ENCODE measurements around the gene NPTX1.

NPTX1 gene

DNA sequence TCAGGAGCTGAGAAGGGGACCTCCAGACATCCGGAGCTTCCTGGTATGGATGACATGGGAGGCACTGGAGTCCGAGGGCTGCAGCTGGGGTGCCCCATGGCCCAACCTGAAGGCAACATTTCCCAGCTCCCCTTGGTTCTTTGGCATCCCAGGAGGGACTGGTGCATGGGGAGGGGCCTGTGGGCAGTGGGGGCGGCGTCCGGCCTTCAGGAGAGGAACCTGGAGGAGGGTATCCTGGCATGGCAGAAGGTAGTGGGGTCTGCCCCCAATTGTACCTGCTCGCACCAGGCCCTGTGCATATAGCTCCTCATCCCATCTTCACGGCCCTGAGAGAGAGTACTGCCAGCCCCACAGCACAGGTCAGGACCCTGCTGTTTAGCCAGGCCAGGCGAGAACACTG lies 11.9 kb downstream of the NPTX1 start:
- H3K36me3 ChIP-seq (ENCODE audit: insufficient read depth, low read length), result no peaks in the 10 kb centered on the region
- no peak overlapping the region for H3K4me2 ChIP-seq (ENCODE audit: low read length)
- H3K4me3 ChIP-seq (ENCODE audit: low read length), result no peak overlapping the region
- no peaks in the 10 kb centered on the region for H3K4me1 ChIP-seq (ENCODE audit: control insufficient read depth, insufficient read depth, low read length)
- H3K27me3 ChIP-seq (ENCODE audit: control insufficient read depth, insufficient read depth, low read length), result peaks cover 66% of the 10 kb centered on the region
- H3K9me3 ChIP-seq (replicated peaks; ENCODE audit: low read length), result no peaks in the 10 kb centered on the region
- H3K9ac ChIP-seq (ENCODE audit: low read depth, low read length), result no peak overlapping the region

DNA sequence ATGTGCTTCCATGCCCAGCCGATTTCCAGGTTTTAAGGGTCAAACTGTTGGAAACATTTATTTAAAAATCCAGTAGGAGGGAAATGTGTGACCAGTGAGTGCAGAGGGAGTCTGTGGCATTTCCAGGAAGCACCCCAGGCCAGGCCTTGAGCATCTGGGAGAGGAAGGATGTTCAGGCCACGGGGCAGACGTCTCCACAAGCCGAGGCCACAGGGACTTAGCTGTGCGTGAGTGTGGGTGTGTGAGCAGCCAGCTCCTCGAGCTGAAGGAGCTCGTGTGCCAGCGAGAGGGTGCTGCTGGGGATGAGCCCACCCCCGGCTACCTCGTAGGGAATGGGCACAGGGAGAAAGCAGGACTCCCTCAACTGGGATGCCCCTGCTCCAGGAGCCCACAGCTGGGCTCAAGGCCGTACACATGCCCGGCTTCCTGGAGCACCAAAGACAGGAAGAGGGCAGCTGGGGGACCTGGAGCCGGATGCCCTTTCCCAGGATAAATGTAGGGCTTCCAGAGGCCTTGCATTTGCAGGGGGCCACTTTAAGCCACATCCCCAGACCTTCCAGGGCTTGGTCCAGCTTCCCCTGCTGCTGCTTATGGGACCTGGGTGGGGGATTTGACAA lies 12.5 kb downstream of the NPTX1 start:
- H3K4me1 ChIP-seq (ENCODE audit: control insufficient read depth, insufficient read depth, low read length), result no peaks in the 10 kb centered on the region
- no peaks in the 10 kb centered on the region for H3K36me3 ChIP-seq (ENCODE audit: insufficient read depth, low read length)

DNA sequence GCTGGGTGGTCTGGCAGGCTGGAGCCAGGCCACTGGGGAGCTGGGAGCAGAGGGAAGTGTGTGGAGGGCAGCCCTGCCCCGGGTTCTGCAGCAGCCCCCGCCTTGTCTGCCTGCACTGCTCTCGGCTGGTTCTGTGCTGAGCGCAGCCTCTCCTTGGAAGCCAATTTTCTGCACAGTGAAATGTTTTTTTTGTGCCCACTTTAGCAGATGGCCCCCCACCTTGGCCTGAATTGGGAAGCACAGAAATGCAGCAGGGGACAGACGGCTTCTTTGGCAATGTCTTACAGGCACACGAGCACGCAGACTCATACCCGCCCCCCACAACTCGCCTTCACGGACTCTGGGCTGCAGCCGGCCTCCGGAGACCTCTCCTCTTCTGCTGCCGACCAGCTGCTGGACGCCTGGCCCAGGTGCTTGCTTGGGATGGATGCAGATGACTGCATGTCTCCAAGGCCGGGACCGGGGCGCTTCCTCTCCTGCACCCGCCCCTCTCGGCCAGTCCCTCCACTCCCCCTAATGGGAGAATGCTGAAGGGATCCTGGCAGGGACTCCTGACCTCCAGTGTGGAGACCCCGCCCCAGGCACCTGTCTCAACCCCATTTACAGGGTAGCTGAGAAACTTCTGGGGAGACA lies 14.8 kb downstream of the NPTX1 start:
- Histone ChIP-seq H3K9me3 (replicated peaks; ENCODE audit: low read length) (no peaks in the 10 kb centered on the region), H3K4me2 (ENCODE audit: low read length) (no peak overlapping the region), H3K9ac (ENCODE audit: low read depth, low read length) (no peak overlapping the region), H3K4me1 (ENCODE audit: control insufficient read depth, insufficient read depth, low read length) (peaks cover 11% of the 10 kb centered on the region), H3K27me3 (ENCODE audit: control insufficient read depth, insufficient read depth, low read length) (peaks cover 49% of the 10 kb centered on the region), H3K4me3 (ENCODE audit: low read length) (no peak overlapping the region), H3K36me3 (ENCODE audit: insufficient read depth, low read length) (no peaks in the 10 kb centered on the region)

More for the DNA sequence above, 12.5 kb downstream of the NPTX1 start:
- Histone ChIP-seq H3K9me3 (replicated peaks; ENCODE audit: low read length) (no peaks in the 10 kb centered on the region), H3K27me3 (ENCODE audit: control insufficient read depth, insufficient read depth, low read length) (peaks cover 63% of the 10 kb centered on the region), H3K4me2 (ENCODE audit: low read length) (no peak overlapping the region), H3K9ac (ENCODE audit: low read depth, low read length) (no peak overlapping the region), H3K4me3 (ENCODE audit: low read length) (no peak overlapping the region)

DNA sequence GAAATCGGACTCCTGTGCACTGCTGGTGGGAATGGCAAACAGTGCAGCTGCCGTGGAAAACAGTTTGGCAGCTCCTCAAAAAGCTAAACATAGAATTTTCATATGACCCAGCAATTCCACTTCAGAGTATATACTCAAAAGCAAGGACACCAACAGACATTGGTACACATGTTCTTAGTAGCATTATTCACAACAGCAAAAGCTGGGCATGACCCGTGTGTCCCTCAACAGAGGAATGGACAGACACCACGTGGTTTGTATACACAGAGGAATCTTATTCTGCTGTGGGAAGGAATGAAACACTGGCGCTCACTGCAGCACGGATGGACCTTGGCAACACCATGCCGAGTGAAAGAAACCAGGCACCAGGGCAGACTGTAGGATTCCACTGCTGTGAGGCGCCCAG lies 16.0 kb downstream of the NPTX1 start:
- H3K9ac ChIP-seq (ENCODE audit: low read depth, low read length), result no peak overlapping the region
- H3K9me3 ChIP-seq (replicated peaks; ENCODE audit: low read length), result no peaks in the 10 kb centered on the region
- H3K4me3 ChIP-seq (ENCODE audit: low read length), result no peak overlapping the region
- no peaks in the 10 kb centered on the region for H3K36me3 ChIP-seq (ENCODE audit: insufficient read depth, low read length)
- peaks cover 36% of the 10 kb centered on the region for H3K27me3 ChIP-seq (ENCODE audit: control insufficient read depth, insufficient read depth, low read length)
- peaks cover 22% of the 10 kb centered on the region for H3K4me1 ChIP-seq (ENCODE audit: control insufficient read depth, insufficient read depth, low read length)
- peak overlapping the region; percentile 3 for H3K4me2 ChIP-seq (ENCODE audit: low read length)

DNA sequence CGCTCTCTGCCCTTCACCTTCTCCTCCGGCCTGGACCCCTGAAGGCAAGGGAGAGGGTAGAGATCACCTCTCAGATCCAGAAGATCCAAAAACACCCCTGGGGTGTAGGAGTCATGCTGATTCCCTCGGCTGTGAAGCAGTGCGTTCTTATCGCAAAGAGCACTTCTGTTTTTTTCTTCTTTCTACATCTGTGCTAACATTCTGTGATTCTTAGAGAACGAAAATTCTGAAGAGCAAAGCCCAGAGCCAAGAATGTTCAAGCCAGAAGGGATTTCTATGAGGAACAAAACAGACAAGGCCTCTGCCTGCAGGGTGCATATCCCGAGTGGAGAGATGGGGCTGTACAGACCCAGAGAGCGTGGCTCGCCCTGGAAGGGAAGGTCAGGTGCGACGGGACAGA lies 17.2 kb downstream of the NPTX1 start:
- Histone ChIP-seq H3K36me3 (ENCODE audit: insufficient read depth, low read length) (no peaks in the 10 kb centered on the region), H3K4me1 (ENCODE audit: control insufficient read depth, insufficient read depth, low read length) (peaks cover 28% of the 10 kb centered on the region), H3K4me3 (ENCODE audit: low read length) (no peak overlapping the region), H3K4me2 (ENCODE audit: low read length) (no peak overlapping the region), H3K9me3 (replicated peaks; ENCODE audit: low read length) (no peaks in the 10 kb centered on the region), H3K9ac (ENCODE audit: low read depth, low read length) (no peak overlapping the region), H3K27me3 (ENCODE audit: control insufficient read depth, insufficient read depth, low read length) (peaks cover 24% of the 10 kb centered on the region)

DNA sequence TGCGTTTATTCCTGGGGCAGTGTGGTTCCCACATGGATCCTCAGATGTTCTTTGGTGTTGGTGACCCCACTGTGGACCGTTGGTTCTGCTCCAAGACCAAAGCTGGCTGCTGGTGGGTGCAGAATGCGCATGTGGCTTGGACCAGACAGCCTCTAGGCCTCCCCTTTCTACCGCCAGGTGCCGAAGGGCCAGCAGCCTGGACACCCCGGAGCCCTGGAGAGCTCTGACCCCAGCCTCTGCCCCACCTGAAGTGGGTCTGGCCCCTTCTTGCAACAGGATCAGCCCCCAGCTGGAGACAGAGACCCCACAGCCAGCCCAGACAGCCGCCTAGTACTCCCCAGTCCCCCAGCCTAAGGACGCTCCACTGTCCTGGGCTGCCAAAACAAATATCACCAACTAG lies 18.4 kb downstream of the NPTX1 start:
- H3K9ac ChIP-seq (ENCODE audit: low read depth, low read length), result no peak overlapping the region
- H3K27me3 ChIP-seq (ENCODE audit: control insufficient read depth, insufficient read depth, low read length), result peaks cover 14% of the 10 kb centered on the region
- no peak overlapping the region for H3K4me2 ChIP-seq (ENCODE audit: low read length)
- no peaks in the 10 kb centered on the region for H3K9me3 ChIP-seq (replicated peaks; ENCODE audit: low read length)
- H3K4me3 ChIP-seq (ENCODE audit: low read length), result no peak overlapping the region
- H3K36me3 ChIP-seq (ENCODE audit: insufficient read depth, low read length), result no peaks in the 10 kb centered on the region
- peaks cover 40% of the 10 kb centered on the region for H3K4me1 ChIP-seq (ENCODE audit: control insufficient read depth, insufficient read depth, low read length)

DNA sequence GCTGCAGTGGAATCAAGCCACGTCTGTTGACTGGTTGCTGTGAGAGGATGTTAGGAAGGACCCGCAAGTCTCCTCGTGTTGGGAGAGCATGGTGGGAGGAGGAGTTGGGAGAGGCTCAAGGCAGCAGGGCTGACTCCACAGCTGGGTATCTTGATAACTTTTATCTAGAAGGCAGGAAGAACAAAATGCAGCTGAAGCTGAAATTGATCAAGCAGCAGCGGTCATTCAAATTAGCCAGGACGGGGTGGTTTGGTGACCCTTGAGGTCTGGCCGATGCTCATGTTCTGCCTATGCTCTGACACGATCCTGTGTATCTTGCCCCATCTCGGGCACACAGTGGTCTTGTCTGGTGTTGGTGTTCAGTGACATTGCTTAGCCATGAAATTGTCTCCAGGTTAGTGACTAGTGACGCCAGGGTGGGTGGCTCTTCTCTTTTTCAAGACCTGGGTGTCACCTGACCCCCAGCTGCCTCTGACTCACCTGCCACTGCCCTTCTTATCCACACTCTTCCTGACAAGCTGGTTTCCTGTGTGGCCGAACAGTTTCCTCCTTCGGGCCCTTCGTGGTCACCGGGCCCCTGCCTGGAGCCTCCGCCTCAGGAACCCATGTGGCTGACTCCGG lies 19.1 kb downstream of the NPTX1 start:
- H3K9me3 ChIP-seq (replicated peaks; ENCODE audit: low read length), result no peaks in the 10 kb centered on the region
- peak overlapping the region; percentile 52 for H3K4me3 ChIP-seq (ENCODE audit: low read length)
- H3K9ac ChIP-seq (ENCODE audit: low read depth, low read length), result no peak overlapping the region
- peaks cover 14% of the 10 kb centered on the region for H3K27me3 ChIP-seq (ENCODE audit: control insufficient read depth, insufficient read depth, low read length)
- H3K4me2 ChIP-seq (ENCODE audit: low read length), result peak overlapping the region; percentile 72
- no peaks in the 10 kb centered on the region for H3K36me3 ChIP-seq (ENCODE audit: insufficient read depth, low read length)
- peaks cover 41% of the 10 kb centered on the region for H3K4me1 ChIP-seq (ENCODE audit: control insufficient read depth, insufficient read depth, low read length)

DNA sequence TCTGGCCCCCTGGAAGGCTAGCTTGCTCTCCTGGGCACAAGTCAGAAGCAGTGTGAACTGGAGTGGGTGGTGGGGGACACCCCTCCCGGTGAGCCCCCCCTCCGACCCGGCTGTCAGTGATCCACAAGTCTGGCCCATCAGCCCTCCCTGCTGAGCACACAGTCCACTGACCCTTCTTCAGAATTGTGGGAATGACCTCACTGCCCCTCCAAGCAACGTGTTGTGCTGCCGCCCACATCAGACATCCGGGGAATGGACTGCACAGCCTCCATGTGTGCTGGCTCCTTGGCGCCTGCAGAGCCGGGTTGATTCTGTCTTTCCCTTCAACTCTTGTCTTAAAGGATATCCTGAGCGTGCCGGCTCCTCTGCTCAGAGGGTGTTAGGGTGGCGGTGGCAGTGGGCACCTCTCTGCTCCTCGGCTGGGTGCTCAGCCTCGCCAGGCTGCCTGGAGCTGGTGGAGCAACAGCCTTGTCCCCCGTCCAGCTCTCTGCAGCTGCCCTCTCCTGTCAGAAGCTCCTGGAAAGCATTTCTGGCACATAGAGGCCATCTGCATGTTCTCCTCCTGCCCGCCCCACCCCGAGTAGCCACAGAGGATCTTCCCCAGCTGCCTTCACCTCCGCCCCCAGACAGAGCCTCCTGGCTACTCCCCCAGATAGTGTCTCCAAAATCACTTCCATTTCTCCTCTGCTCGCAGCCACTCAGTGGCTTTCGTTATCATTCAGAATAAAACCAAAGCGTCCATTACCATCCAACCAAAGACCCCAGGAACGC lies 19.8 kb downstream of the NPTX1 start:
- Histone ChIP-seq H3K36me3 (ENCODE audit: insufficient read depth, low read length) (no peaks in the 10 kb centered on the region), H3K4me1 (ENCODE audit: control insufficient read depth, insufficient read depth, low read length) (peaks cover 41% of the 10 kb centered on the region), H3K9ac (ENCODE audit: low read depth, low read length) (no peak overlapping the region), H3K27me3 (ENCODE audit: control insufficient read depth, insufficient read depth, low read length) (peaks cover 10% of the 10 kb centered on the region), H3K4me3 (ENCODE audit: low read length) (peak overlapping the region; percentile 52), H3K9me3 (replicated peaks; ENCODE audit: low read length) (no peaks in the 10 kb centered on the region), H3K4me2 (ENCODE audit: low read length) (peak overlapping the region; percentile 72)

DNA sequence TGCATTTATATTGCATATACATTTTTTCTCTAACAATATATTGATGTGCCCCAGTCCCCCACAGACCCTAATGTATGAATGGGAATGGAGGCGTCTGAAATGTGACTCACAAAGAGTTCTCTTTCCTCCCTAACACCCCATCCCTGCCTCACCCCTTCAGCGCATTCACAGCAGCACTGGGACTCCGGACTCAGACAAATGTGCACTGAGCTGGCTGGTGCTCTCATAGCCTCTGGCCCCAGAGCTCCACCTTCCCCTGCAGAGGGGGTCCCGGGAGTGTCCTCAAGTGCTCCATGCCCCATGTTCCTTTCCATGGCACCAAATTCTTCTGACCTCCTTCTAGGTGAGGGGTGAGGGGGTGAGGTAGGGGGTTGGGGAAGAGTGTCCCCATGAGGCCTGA lies 20.6 kb downstream of the NPTX1 start:
- Histone ChIP-seq H3K4me1 (ENCODE audit: control insufficient read depth, insufficient read depth, low read length) (peaks cover 41% of the 10 kb centered on the region), H3K27me3 (ENCODE audit: control insufficient read depth, insufficient read depth, low read length) (peaks cover 10% of the 10 kb centered on the region), H3K36me3 (ENCODE audit: insufficient read depth, low read length) (no peaks in the 10 kb centered on the region), H3K9ac (ENCODE audit: low read depth, low read length) (peak overlapping the region; percentile 96), H3K4me2 (ENCODE audit: low read length) (peak overlapping the region; percentile 99), H3K4me3 (ENCODE audit: low read length) (peak overlapping the region; percentile 91), H3K9me3 (replicated peaks; ENCODE audit: low read length) (no peaks in the 10 kb centered on the region)

DNA sequence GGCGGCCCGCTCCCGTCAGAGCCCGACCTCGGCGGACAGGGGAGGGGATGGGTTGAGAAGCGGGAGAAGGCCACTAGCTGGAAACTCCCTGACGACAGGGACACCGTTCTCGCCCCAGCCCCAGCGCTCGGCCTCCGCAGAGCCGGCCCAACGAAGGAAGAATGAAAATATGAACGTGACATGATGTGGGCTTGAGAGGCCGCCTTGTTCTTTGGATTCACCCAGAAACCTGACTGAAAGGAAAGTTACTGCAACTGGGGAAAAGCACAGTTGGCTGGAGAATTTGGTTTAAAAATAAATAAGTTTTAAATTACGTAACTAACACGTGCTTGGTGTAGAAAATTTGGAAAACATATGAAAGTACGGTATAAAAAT lies 21.1 kb downstream of the NPTX1 start:
- Histone ChIP-seq H3K9me3 (replicated peaks; ENCODE audit: low read length) (no peaks in the 10 kb centered on the region), H3K4me2 (ENCODE audit: low read length) (peak overlapping the region; percentile 99), H3K27me3 (ENCODE audit: control insufficient read depth, insufficient read depth, low read length) (peaks cover 10% of the 10 kb centered on the region), H3K4me3 (ENCODE audit: low read length) (peak overlapping the region; percentile 91), H3K9ac (ENCODE audit: low read depth, low read length) (peak overlapping the region; percentile 96), H3K36me3 (ENCODE audit: insufficient read depth, low read length) (no peaks in the 10 kb centered on the region), H3K4me1 (ENCODE audit: control insufficient read depth, insufficient read depth, low read length) (peaks cover 41% of the 10 kb centered on the region)

DNA sequence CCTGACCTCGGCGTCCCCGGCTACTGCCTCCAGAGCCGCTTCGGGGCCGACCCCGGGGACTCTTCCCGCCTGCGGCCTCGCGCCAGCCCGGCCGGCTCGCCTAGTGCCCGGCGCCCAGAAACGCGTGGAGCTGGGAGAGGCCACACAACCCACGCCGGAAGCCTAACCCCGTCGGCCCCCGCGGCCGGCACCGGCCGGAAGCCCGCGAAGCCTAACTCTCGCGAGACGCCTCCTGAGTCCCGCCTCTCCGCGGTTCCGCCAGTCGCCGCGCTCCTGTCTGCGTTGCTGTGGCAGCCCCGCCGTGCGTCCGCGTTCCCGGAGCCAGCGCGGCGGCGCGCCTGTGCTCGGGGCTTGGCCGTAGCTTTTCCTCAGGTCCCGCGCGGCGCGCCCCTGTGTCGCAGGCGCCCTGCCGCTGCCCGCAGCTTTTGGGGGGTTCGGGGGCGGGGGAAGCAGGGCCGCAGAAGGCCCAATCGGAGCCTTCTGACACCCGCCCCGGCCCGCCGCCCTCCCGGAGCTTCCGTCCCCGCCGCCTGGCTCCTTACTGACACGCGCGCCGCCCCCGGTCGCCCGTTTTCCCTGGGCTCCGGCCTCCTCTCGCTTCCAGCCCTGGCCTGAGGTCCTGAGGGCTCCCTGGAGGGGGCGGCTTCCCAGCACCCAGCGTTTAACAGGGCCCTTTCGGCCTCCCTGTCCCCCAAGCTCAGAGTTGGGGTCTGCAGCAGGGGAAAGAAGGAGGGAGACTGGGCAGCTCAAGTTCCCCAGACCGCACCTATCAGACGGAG lies 21.7 kb downstream of the NPTX1 start:
- Histone ChIP-seq H3K4me1 (ENCODE audit: control insufficient read depth, insufficient read depth, low read length) (peaks cover 41% of the 10 kb centered on the region), H3K9me3 (replicated peaks; ENCODE audit: low read length) (no peaks in the 10 kb centered on the region), H3K9ac (ENCODE audit: low read depth, low read length) (peak overlapping the region; percentile 96), H3K36me3 (ENCODE audit: insufficient read depth, low read length) (no peaks in the 10 kb centered on the region), H3K27me3 (ENCODE audit: control insufficient read depth, insufficient read depth, low read length) (peaks cover 10% of the 10 kb centered on the region), H3K4me2 (ENCODE audit: low read length) (peak overlapping the region; percentile 99), H3K4me3 (ENCODE audit: low read length) (peak overlapping the region; percentile 91)
